ENCODE results near the gene ZNRF2. TPM values are rescaled to one million over a fixed set of nuclear protein-coding genes. Genes with fewer than 3 reads are reported as not detected.

Gene ZNRF2
- total and polyA plus RNA-seq, 2 donors (not counting 3 experiments of a cell fraction or from before 2014, with no cell fraction given): 1.4 to 5.9 TPM

DNA sequence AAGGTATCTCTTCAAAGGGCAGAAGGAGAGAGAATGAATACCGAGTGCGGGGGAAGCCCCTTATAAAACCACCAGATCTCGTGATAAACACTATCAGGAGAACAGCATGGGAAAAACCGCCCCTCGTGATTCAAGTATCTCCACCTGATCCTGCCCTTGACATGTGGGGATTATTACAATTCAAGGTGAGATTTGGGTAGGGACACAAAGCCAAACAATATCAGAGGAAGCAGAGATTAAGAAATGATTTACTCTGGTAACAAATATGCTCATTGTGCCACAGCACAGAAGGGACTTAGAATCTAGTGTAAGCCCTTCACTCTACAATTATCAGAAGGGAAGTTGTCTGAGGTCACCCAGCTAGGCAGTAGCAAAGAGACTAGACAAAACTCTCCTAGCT is 40.1 kb upstream of the ZNRF2 start:
- H4K20me1 ChIP-seq (replicated peaks; ENCODE audit: control insufficient read depth, extremely low read depth, insufficient read depth, low read length): no peaks in the 10 kb centered on the region
- H3K4me3 ChIP-seq (replicated peaks in 1 of 3; ENCODE audit: insufficient read depth in 1 of 3, low read depth in 1 of 3, low read length in 3 of 3): no peak overlapping the region
- ChIA-PET CTCF (no interaction called here), POLR2A (no interaction called here)
- peaks cover 11 to 21% of the 10 kb centered on the region in 2 experiments for H3K27me3 ChIP-seq (ENCODE audit: control insufficient read depth in 2 of 2, insufficient read depth in 2 of 2, low read length in 2 of 2)
- FAIRE-seq (no peak), DNase-seq (ENCODE audit: low read depth, low spot score) (no peak)
- H2AFZ ChIP-seq (ENCODE audit: low read depth, low read length): no peak overlapping the region
- no peak overlapping the region for H3K4me2 ChIP-seq (ENCODE audit: insufficient read depth, low read length)
- H3K79me2 ChIP-seq (ENCODE audit: control insufficient read depth, insufficient read depth, low read length): no peaks in the 10 kb centered on the region
- no peaks in the 10 kb centered on the region for H3K9me3 ChIP-seq (replicated peaks; ENCODE audit: control insufficient read depth, insufficient read depth, low read length)
- H3K36me3 ChIP-seq (ENCODE audit: control insufficient read depth in 2 of 2, extremely low read depth in 1 of 2, insufficient read depth in 2 of 2, low read length in 2 of 2): no peaks in the 10 kb centered on the region
- TF ChIP-seq JUN (IDR thresholded peaks at IDR 0.05; ENCODE audit: borderline replicate concordance, insufficient read depth, insufficient read length, low read depth) (no peak), EZH2 (IDR thresholded peaks at IDR 0.05; ENCODE audit: borderline replicate concordance, low read depth, low read length, severe bottlenecking) (no peak), FOS (IDR thresholded peaks at IDR 0.05; ENCODE audit: borderline replicate concordance, insufficient read depth, low read length) (no peak), CTCF (IDR thresholded peaks at IDR 0.05; ENCODE audit: extremely low read depth in 1 of 2, insufficient read depth in 1 of 2, low read depth in 1 of 2, low read length in 2 of 2) (no peak), MYC (IDR thresholded peaks at IDR 0.05; ENCODE audit: low read depth, low read length) (no peak), MAX (IDR thresholded peaks at IDR 0.05; ENCODE audit: insufficient read depth, insufficient read length) (no peak), GATA2 (IDR thresholded peaks at IDR 0.05; ENCODE audit: insufficient read depth, insufficient read length, low read depth, low read length) (no peak), POLR2AphosphoS5 (IDR thresholded peaks at IDR 0.05; ENCODE audit: insufficient read depth, low read depth, low read length) (no peak), POLR2A (IDR thresholded peaks at IDR 0.05; ENCODE audit: low read depth, low read length) (no peak)
- H3K9me1 ChIP-seq (replicated peaks; ENCODE audit: control insufficient read depth, extremely low read depth, insufficient read depth, low read length): no peaks in the 10 kb centered on the region
- H3K27ac ChIP-seq (ENCODE audit: insufficient read depth, low read depth, low read length): no peak overlapping the region
- H3K4me1 ChIP-seq (ENCODE audit: control insufficient read depth, extremely low read depth, insufficient read depth, low read length): no peaks in the 10 kb centered on the region
- no TSS peak for BruUV-seq (replicated peaks)
- dilution Hi-C loops (cut with MboI; ENCODE audit: extremely low pct_ligation_motif_present, low sequenced_read_pairs) (no loop called here), intact Hi-C loops (cut with micrococcal nuclease) (no loop called here)
- no peak overlapping the region for H3K9ac ChIP-seq (replicated peaks; ENCODE audit: extremely low read depth, insufficient read depth, low read length)

Measured in endothelial cell of umbilical vein (primary cell).